Right lung (tissue), 5 donors: ENCODE results near the gene ADK. TPM values are rescaled to one million over a fixed set of nuclear protein-coding genes. Genes with fewer than 3 reads are reported as not detected.
"Not testable (repeated sequence)": the region's sequence is repeated elsewhere in the genome, so short reads cannot be mapped to it uniquely, and the experiment has no call there.

ENCODE experiments used
- DNase-seq, 2 donors: peaks; one replicate each; pipeline ENCODE4 v3.0.0-alpha.2; 2013
- polyA plus RNA-seq, 5 donors: library from polyadenylated mRNA; unstranded; fragments of 120-200 nt; gene quantifications; one replicate each; pipeline versions ENCODE4 v1.2.1 to v1.2.3, GENCODE V29; 2013; ENCODE audit warnings: inconsistent platforms in 1 of 5, low replicate concordance in 1 of 5; ENCODE audit not compliant: insufficient read length in 5 of 5, insufficient read depth in 1 of 5

ADK gene
- polyA plus RNA-seq, 5 donors, result 44.0 to 74.0 (median 58.8) TPM

DNA sequence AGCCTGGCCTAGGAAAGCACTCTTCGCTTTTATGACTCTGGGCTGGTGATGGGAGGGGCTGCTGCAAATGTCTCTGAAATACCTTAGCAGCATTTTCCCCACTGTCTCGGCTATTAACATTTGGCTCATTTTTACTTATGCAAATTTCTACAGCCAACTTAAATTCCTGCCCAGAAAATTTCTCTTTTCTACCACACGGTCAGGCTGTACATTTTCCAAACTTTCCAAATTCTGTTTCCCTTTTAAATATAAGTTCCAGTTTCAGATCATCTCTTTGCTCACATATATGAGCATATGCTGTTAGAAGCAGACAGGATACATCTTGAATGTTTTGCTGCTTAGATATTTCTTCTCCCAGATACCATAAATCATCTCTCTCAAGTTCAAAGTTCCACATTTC is 332.3 kb downstream of the ADK start:
- DNase-seq, result no peak

DNA sequence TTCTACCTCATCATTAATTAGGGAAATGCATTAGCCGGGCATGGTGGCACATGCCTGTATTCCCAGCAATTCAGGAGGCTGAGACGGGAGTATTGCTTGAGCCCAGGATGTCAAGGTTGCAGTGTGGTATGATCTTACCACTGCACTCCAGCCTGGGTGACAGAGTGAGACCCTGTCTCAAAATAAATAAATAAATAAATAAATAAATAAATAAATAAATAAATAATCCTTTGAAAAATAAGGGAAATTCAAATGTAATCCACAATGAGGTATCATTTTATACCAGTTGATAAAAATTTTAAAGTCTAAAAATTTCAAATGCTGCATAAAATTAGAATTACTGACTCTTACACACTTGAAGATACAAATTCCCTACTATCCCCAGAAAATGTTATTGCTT is 334.3 kb downstream of the ADK start:
- no peak for DNase-seq

- DNase-seq, result peak in 1 of 2 donors; percentile 13
Measured at GRCh38 chr10:74486659-74487058, 335.6 kb downstream of the ADK start.

DNA sequence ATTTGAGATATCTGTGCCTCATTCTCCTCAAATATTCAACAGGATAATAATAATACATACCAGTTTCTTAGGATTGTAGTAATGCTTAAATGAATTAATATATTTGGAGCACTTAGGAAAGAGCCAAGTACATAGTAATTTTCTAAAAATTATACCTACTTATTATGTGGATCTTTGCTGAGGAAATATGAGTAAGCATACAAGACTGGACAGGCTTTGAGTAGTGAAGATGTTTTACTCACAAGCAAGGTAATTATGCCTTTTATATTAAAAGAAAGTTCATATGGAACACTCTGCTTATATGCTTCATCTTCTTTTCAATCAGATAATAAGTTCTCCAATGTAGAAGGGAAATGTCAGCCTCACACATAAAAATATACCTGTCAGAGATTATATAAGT is 337.9 kb downstream of the ADK start:
- DNase-seq, result no peak

- DNase-seq, result no peak
Measured at GRCh38 chr10:74490551-74490950, 339.5 kb downstream of the ADK start.

GRCh38 chr10:74491014-74491413 is 340.0 kb downstream of the ADK start:
- no peak for DNase-seq

- DNase-seq, result not testable (repeated sequence)
Measured at GRCh38 chr10:74496276-74496675, 345.3 kb downstream of the ADK start.

DNA sequence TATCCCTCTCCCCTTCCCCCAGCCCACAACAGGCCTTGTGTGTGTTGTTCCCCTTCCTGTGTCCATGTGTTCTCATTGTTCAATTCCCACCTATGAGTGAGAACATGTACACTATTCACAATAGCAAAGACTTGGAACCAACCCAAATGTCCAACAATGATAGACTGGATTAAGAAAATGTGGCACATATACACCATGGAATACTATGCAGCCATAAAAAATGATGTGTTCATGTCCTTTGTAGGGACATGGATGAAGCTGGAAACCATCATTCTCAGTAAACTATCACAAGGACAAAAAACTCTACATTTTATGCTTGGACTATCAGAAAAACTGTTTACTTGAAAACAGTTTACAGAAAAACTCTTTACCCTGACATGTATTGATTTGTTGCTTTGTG is 347.6 kb downstream of the ADK start:
- not testable (repeated sequence) for DNase-seq

- no peak for DNase-seq
Measured at GRCh38 chr10:74500026-74500704, 349.1 kb downstream of the ADK start.

DNA sequence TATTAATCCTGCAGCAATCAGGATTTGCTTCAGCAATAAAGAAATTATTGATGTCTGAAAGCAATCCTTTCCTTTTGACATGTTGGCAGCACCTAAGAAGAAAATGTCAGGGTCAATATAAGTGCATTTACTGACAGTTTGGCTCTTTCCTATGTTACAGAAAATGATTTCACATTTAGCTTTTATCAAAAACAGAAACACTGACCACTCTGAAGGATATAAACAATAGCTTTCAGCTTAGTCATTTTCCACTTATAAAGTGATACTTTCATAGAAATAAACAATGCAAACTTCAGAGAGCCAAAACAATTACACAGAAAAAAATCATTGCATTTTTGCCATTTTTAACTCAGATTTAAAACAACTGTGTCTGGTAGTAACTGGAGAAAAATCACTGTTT is 349.8 kb downstream of the ADK start:
- DNase-seq, result peak in 1 of 2 donors; percentile 30

DNA sequence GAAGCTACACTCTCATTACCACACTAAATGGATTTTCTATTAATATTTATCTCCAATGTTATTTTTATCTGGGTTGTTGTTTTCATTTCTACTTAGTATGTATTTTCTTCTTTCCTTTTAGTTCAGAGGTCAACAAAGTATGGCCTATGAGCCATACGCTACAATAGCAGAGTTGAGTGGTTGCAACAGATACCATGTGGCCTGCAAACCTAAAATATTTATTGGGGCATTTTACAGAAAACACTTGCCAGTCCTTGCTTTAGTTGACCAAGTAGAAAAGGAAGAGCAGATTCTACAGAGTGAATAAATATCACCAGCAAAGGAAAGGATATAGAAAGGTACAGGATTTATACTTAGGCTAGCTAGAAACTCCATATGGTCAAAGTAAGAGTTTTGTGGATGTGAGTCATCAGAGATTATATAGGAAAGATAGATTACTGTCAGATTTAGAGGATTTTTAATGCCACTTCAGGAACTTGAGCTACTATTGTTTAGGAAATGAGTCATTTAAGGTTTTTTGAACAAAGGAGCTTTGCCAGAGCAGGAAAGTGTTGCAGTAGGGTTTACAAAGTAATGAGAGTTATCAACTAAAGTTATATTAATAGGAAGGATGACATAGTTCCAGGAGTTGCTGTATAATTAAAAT is 352.1 kb downstream of the ADK start:
- DNase-seq, result no peak

GRCh38 chr10:74507951-74508350 is 356.9 kb downstream of the ADK start:
- no peak for DNase-seq

GRCh38 chr10:74510594-74510993 is 359.6 kb downstream of the ADK start:
- DNase-seq, result no peak

GRCh38 chr10:74511051-74511450 is 360.0 kb downstream of the ADK start:
- DNase-seq, result no peak

- no peak for DNase-seq
Measured at GRCh38 chr10:74514322-74514721, 363.3 kb downstream of the ADK start.

GRCh38 chr10:74518061-74518460 is 367.0 kb downstream of the ADK start:
- DNase-seq, result no peak

- no peak for DNase-seq
Measured at GRCh38 chr10:74521526-74521925, 370.5 kb downstream of the ADK start.

DNA sequence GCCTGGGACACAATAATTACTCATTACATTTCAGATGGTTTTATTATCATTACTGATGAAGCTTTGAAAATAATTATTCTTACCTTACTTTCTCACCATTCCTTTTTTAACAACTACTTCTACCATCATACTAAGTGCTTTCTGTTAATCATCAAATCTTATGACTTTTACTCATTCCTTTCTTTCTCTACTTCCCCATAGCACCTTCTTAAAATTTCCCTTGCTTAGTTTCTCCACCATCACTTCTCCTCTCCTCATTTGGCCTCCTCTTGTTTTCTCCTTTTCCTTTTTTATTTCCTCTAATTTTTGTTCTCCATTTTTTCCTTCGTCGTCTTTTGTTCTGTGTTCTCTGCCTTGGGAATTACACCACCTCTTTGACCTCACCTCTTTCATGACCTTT is 372.2 kb downstream of the ADK start:
- no peak for DNase-seq

- no peak for DNase-seq
Measured at GRCh38 chr10:74525885-74526284, 374.9 kb downstream of the ADK start.

DNA sequence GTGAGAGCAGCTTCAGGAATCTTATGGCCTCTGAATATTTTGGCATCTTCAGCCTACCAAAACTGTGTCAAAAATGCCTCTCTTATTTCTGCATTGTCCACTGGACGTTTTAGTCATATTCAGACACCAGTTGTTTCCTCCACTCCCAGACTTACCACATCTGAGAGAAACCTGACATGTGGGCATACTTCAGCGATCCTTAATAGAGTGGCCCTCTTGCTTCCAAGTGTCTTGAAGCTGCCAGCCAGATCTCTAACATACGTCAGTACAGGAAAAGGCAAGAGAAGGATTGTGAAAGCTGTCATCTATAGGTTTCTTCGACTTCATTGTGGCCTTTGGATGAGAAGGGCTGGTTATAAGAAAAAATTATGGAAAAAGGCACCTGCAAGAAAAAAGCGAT is 376.6 kb downstream of the ADK start:
- not testable (repeated sequence) for DNase-seq

GRCh38 chr10:74529205-74529604 is 378.2 kb downstream of the ADK start:
- no peak for DNase-seq

DNA sequence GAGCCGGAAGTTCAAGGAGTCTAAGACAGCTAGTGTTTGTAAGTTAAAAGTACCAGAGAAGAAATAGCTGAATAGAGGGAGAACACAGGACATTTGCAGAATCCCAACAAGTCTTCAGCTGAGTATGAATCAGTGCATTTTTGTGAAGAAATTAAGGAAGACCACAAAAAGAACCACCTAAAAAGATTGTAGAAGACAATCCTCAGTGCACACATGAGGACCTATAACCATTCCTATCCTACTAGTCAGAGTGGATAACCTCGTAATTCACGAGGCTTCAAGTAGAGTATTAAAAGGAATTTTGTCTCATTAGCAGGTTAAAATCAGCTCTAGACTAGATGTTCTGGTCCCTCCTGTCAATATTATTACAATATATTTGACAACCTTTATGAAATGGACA is 380.0 kb downstream of the ADK start:
- no peak for DNase-seq

DNA sequence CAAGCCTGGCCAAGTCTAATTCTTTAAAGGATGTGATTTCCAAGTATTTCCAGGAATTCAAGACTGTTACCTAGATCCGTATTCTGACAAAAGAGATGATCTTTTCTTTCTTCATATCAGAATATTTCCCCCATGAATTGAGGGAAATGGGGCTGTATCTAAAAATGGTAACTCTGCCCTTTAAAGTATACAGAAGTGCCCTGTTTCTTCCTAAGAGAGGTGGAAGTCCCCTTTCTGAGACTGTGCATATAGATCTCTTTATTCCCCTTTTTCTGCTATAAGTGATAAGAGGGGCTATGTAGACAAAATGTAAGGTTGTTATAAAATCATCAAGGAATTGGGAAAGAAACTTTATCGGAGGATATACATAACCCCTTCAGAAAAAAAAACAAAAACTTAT is 388.3 kb downstream of the ADK start:
- DNase-seq, result no peak

- DNase-seq, result no peak
Measured at GRCh38 chr10:74541375-74541774, 390.4 kb downstream of the ADK start.
